GM18951 (cell line): ENCODE data around the gene VSX1.

Source experiments
- POLR2A ChIP-seq: IDR thresholded peaks from 4 replicates; pipeline ENCODE4 v1.6.1; 2011; ENCODE audit warnings: mild to moderate bottlenecking; ENCODE audit not compliant: insufficient read length, insufficient read depth; ENCODE audit errors: extremely low read depth
- in situ Hi-C: fragments of 300-500 bp; cut with MboI; formaldehyde crosslinking; loops from one replicate; pipeline ENCODE4 v1.12.0; 2022; ENCODE audit warnings: low sequenced_read_pairs, mixed read lengths, inconsistent platforms; ENCODE audit not compliant: unreplicated experiment

Gene VSX1

DNA sequence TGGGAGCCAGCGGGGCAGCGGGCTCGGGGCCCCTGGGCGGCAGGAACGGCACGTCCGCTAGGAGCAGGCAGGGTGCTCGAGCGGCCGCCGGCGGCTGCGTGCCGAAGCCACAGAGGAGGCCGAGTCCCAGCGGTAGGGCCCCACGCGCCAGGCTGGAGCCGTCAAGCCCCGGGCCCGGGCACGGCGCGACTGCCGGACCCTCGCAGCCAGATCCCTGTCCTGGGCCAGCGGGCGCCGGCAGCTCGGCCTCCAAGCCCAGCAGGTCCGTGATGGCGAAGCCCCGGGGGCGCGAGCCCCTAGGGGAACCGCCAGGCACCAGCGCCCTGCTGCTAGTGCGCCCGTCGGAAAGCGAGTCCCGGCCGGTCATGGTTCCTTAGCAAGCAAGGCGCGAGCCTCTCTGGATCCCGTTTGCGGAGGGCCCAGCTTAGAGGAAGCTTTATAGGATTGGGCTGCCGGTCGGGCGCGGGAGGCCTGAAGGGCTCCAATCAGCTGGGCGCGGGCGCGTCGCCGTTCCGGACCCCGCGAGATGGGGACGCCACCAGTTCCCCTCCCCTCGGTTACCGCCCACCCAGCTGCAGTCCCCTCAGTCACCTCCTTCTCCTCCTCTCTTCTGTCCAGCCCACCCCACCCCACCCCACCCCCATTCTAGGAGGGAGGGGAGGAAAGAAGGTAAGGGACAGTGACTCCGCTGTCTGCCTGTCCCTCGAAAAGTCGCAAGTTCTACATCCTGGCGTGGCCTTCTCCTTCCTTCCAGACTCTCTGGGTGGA, at the start of gene VSX1:
Gene VSX1 (minus strand): TSS at position 412 of the 768 bp plus-strand sequence. CDS start 45 bp downstream, at position 367.
- in situ Hi-C loops: no loop called here

DNA sequence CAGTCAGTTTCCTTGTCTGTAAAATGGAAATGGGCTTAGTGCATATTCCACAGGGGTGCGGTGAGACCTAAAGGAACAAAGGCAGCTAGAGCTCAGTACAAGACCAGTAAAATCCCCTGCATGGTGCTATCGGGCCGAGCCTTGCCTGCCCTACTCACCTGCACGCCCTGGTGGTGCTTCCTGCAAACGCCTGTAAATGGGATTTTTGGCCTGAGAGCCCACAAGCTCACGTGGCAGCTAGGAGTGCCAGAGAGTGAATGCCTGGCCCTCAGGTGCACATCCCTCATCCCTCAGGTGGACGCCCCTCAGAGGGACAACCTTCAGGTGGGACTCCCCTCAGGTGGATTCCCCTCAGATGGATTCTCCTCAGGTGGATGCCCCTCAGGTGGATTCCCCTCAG, 48.0 kb upstream of the VSX1 start:
- in situ Hi-C loops: no loop called here
- TF ChIP-seq POLR2A: no peak

More for the DNA sequence above, at the start of gene VSX1:
- TF ChIP-seq POLR2A: no peak

DNA sequence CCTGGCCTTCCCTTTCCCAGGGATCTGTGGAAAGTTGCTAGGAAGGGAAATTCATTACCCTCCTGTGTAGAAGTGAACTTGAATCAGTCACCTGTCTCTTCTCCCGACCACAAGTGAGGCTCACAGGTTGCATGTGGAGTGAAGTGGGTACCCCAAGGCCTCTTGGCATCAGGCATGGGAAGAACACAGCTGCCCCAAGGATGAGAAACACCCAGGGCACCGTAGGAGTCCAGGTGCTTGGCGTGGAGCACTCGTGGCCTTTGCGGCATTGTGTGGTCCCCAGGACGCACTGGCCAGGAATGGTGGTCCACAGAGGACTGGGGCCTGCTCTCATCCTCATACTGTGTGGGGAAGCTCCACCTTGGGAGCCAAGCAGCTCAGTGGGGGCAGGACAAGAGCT, 47.5 kb upstream of the VSX1 start:
- TF ChIP-seq POLR2A: no peak
- in situ Hi-C loops: no loop called here

DNA sequence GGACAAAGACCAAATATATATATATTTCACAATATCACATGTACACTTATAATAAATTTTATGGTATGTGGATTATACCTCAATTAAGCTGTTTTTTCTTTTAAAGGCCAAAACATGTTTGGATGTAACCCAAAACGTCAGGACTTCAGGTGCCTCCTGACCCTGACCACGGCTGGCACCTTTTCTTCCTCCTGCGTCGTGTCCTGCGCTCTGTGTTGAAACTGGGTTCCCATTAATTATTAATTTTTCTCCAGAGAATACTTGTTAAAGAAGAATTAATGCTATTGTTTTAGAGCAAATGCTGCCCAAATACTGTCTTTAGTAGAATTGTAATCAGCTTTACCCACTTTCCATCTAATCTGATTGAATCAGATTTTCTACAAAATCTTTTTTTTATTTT, 46.7 kb upstream of the VSX1 start:
- in situ Hi-C loops: no loop called here
- TF ChIP-seq POLR2A: no peak

DNA sequence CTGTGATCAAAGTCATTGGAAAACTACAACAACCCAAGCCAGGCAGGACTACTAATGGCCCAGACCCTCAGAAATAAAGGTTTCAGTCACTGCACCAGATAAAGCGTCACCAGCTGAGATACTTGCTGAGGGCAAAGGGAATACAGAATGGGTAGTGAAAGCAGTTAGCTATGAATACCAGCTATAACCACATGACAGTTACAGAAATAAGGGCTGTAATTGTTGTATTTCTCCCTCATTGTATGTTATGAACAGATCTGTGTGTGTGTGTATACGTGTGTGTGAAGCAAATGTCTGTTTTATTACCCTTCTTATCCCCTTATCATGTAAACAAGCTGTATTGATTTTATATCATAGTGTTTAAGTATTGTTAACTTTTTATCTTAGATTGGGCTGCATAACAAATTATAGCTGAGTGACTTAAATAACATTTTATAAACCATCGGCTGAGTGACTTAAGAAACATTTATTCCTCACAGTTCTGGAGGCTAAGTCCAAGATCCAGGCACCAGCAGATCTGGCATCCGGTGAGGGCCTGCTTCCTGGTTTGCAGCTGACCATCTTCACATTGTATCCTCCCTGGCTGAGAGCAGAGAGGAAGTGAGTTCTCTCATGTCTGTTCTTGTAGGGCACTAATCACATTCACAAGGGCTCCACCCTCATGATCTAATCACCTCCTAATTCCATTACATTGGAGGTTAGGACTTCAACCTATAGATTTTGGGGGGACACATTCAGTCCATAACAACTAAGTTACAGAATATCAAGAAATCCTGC, 46.0 kb upstream of the VSX1 start:
- in situ Hi-C loops: no loop called here
- TF ChIP-seq POLR2A: no peak

DNA sequence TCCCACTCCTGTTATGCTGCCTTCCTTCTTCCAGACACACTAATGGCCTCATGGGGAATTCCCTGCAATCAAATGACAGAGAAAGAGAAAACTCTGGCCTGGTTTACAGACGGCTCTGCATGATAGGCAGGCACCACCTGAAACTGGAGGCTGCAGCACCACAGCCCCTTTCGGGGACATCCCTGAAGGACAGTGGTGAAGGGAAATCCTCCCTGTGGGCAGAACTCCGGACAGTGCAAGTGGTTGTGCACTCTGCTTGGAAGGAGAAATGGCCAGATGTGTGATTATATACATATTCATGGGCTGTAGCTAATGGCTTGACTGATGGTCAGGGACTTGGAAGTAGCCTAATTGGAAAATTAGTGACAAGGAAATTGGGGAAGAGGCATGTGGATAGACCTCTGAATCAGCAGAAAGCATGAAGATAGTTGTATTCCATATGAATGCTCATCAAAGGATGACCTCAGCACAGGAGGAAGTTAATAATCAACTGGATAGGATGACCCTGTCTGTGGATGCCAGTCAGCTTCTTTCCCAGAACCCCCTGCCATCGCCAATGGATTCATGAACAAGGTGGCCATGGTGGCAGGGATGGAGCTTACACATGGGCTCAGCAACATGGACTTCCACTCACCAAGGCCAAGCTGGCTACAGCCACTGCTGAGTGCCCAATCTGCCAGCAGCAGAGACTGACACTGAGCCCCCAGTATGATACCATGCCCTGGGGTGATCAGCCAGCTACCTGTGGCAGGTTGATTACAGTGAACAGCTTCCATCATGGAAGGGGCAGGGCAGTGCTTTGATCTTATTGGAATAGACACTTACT, 44.5 kb upstream of the VSX1 start:
- in situ Hi-C loops: no loop called here
- no peak for TF ChIP-seq POLR2A

DNA sequence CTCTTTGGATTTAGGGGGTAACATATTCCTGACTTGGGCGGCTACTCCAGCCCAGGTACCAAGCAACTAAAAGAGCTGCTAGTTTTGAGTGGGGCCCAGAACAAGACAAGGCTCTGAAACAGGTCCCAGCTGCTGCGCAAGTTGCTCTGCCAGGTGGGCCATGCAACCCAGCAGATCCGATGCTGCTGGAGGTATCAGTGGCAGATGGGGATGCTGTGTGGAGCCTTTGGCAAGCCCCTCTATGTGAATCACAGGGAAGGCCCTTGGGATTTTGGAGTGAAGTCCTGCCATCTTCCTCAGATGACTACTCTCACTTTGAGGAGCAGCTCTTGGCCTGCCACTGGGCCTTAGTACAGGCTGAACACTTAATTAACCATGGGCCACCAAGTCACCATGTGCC, 43.7 kb upstream of the VSX1 start:
- TF ChIP-seq POLR2A: no peak
- in situ Hi-C loops: no loop called here

DNA sequence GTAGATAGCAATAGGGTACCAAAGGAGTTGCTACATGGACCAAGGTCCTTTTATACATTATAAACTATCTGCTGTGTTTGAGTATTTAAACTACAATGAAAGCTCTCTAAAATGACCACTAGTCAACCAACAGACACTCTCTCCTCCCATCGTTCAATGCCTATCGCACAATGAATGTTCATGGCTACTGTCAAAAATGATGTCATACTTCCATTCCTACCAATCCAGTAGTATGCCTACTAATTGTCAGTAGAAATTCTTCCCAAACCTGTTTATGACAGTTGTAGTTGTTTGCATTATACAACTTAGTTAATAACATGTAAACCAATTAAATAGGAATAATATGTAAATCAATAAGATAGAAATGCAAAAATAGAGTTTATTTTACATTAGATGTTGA, 39.0 kb upstream of the VSX1 start:
- in situ Hi-C loops: no loop called here

DNA sequence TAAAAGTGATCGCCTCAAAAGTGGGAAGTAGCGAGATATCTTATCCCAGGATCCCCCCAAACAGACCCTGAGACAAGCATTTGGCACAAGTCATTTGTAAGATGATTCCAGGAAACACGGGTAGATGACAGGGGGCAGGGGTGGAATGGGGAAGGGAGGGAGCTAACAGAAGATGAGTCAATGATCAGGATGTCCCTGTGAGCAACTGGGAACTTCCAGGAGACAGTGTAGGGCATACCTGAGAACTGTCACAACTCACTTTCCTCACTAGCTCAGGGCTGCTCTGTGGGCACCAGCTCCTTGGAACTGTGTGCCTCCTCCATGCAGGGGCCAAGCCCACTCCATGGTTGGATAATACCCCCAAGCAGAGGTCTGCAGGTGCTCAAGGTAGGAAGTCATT, 38.5 kb upstream of the VSX1 start:
- in situ Hi-C loops: no loop called here
- TF ChIP-seq POLR2A: no peak

More for the DNA sequence above, 39.0 kb upstream of the VSX1 start:
- TF ChIP-seq POLR2A: no peak

DNA sequence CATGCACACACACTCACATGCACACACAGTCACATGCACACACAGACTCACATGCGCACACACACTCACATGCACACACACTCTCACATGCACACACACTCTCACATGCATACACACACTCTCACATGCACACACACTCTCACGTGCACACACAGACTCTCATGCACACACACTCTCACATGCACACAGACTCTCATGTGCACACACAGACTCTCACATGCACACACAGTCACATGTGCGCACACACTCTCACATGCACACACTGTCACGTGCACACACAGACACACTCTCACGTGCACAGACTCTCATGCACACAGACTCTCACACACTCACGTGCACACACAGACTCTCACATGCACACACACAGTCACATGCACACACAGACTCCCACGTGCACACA, 36.6 kb upstream of the VSX1 start:
- in situ Hi-C loops: no loop called here
- no peak for TF ChIP-seq POLR2A

DNA sequence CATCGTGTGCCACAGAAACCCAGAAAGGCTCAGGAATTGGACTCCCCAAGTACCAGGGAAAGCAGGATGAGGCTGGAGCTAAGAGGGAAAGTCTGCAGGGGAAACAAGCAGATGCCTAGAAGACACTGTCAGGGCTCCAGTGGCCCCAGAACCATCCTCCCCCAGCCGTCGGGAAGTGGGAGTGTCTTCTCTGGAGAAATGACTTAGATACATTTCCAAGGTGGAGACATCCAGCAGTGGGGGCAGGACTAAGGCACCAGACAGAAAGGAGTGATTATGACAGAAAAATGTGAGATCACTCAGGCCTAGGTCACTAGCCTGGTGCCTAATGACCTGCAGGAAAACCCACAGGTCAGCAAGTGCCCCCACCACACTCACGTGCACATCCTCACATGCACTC, 36.0 kb upstream of the VSX1 start:
- TF ChIP-seq POLR2A: no peak
- in situ Hi-C loops: no loop called here

DNA sequence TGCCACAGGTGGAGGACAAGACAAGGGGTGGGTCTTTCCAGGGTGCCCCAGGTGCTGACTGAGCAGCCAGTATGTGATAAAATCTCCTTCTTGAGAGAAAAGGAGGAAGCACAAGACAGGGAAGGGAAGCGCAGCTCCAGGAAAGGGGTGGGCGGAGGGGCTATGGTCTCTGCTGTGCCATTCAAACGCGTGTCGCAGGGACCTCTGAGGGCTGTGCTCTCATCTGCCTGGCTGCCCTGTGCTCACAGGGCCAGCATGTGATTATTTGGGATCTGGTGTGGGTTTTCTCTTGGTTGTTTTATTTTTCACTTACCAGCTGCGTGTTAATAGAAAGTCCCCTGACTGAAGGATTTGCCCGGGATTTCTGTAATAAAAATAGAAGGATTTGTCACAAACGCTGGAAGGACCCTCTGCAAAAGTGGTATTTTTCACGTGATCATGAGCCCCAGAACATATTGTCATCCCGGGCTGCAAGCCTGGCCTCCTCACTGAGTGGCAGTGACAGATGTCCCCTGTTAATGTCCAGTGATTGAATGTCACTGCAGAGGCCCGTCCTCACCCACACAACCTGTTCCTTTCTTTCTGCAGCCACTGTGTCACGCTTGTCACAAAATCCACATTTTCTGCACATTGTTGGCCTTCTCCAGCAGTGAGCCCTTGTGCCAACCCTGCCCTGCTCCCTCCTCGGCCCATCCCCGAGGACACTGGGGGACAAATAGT, 35.0 kb upstream of the VSX1 start:
- no peak for TF ChIP-seq POLR2A
- in situ Hi-C loops: no loop called here

DNA sequence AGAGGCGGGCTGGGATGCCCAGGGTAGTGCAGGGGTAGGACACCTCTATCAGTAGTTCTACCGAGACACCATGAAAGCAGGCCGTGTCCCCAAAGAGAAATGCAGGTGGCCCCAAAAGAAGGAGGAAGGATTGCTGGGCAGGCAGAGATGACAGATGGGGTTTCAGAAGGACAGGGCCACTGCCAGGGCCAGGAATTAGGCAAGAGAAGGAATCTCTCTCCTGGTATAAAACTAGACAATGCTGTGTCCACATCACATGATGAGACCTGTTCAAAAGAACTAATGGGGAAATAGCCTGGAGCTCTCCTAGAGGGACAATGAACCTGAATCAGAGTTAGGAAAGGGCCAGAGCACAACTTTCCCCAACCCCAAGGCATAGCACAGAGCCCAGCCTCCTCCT, 21.6 kb upstream of the VSX1 start:
- TF ChIP-seq POLR2A: no peak
- in situ Hi-C loops: no loop called here
